PFSK-1 (cell line): Measurements from ENCODE around the gene UNC5B.

ENCODE experiments used
- FOXP2 ChIP-seq: optimal IDR thresholded peaks from 2 replicates; pipeline ENCODE3; 2011; ENCODE audit warnings: borderline replicate concordance, control low read depth, inconsistent platforms; ENCODE audit not compliant: insufficient read depth; ENCODE audit errors: extremely low read length, extremely low read depth
- POLR2AphosphoS5 ChIP-seq: IDR thresholded peaks from 2 replicates; pipeline ENCODE4 v1.6.1; 2012; ENCODE audit warnings: low read depth, mild to moderate bottlenecking, control low read depth, low read length, moderate library complexity
- REST ChIP-seq, 2 experiments: IDR thresholded peaks; 2 replicates each; pipeline versions ENCODE4 v1.6.1 to v1.8.0; 2011 to 2012; ENCODE audit warnings: low read depth in 2 of 2, low read length in 2 of 2, control low read depth in 1 of 2, inconsistent platforms in 1 of 2, mild to moderate bottlenecking in 1 of 2, moderate library complexity in 1 of 2; ENCODE audit not compliant: insufficient read depth in 1 of 2
- SIN3A ChIP-seq: IDR thresholded peaks from 2 replicates; pipeline ENCODE4 v1.6.1; 2012; ENCODE audit warnings: mild to moderate bottlenecking, low read length, moderate library complexity, borderline replicate concordance; ENCODE audit not compliant: insufficient read depth
- TAF1 ChIP-seq: IDR thresholded peaks from 2 replicates; pipeline ENCODE4 v1.6.1; 2012; ENCODE audit warnings: low read length, control low read depth, borderline replicate concordance; ENCODE audit not compliant: insufficient read depth

The UNC5B gene

GRCh38 chr10:71307469-71308085 lies 95.2 kb downstream of the UNC5B start:
- TF ChIP-seq FOXP2 (no peak), SIN3A (no peak), POLR2AphosphoS5 (no peak), TAF1 (no peak), REST (IDR thresholded peaks at IDR 0.05; ENCODE audit: insufficient read depth in 1 of 2, low read depth in 2 of 2, low read length in 2 of 2) (no peak)

GRCh38 chr10:71308244-71308643 lies 95.9 kb downstream of the UNC5B start:
- no peak for TF ChIP-seq REST (IDR thresholded peaks at IDR 0.05; ENCODE audit: insufficient read depth in 1 of 2, low read depth in 2 of 2, low read length in 2 of 2)
- TF ChIP-seq SIN3A = no peak
- no peak for TF ChIP-seq FOXP2
- no peak for TF ChIP-seq TAF1
- TF ChIP-seq POLR2AphosphoS5 = no peak

- TF ChIP-seq FOXP2 = no peak
- no peak for TF ChIP-seq POLR2AphosphoS5
- TF ChIP-seq REST (IDR thresholded peaks at IDR 0.05; ENCODE audit: insufficient read depth in 1 of 2, low read depth in 2 of 2, low read length in 2 of 2) = no peak
- TF ChIP-seq SIN3A = no peak
Measured at GRCh38 chr10:71308985-71309384, 96.6 kb downstream of the UNC5B start.

GRCh38 chr10:71309919-71310318 lies 97.5 kb downstream of the UNC5B start:
- no peak for TF ChIP-seq TAF1
- no peak for TF ChIP-seq SIN3A
- no peak for TF ChIP-seq REST (IDR thresholded peaks at IDR 0.05; ENCODE audit: insufficient read depth in 1 of 2, low read depth in 2 of 2, low read length in 2 of 2)
- no peak for TF ChIP-seq POLR2AphosphoS5

- TF ChIP-seq SIN3A = no peak
- TF ChIP-seq REST (IDR thresholded peaks at IDR 0.05; ENCODE audit: insufficient read depth in 1 of 2, low read depth in 2 of 2, low read length in 2 of 2) = no peak
- no peak for TF ChIP-seq FOXP2
- no peak for TF ChIP-seq TAF1
- no peak for TF ChIP-seq POLR2AphosphoS5
Measured at GRCh38 chr10:71312220-71312619, 99.8 kb downstream of the UNC5B start.
